Measurements from ENCODE around the gene TP53RK.

Gene TP53RK
- 10.6 to 13.3 reads per million in 2 donors for total RNA-seq

GRCh38 chr20:46689082-46689753, at the start of gene TP53RK:
Gene TP53RK (minus strand): TSS chr20:46689444. CDS start chr20:46689414, 30 bp downstream.
- peak; percentile 75 to 98 (median 95) for DNase-seq

GRCh38 chr20:46735436-46735835, 46.2 kb upstream of the TP53RK start:
- no peak for DNase-seq

GRCh38 chr20:46731770-46732169, 42.5 kb upstream of the TP53RK start:
- DNase-seq, result no peak

GRCh38 chr20:46725186-46726165, 36.2 kb upstream of the TP53RK start:
- DNase-seq, result no peak

- no peak for DNase-seq
These were observed 35.2 kb upstream of the TP53RK start for GRCh38 chr20:46724343-46724959.

- no peak for DNase-seq
These were observed 33.8 kb upstream of the TP53RK start for GRCh38 chr20:46723039-46723438.

GRCh38 chr20:46722450-46722849, 33.2 kb upstream of the TP53RK start:
- DNase-seq, result no peak

GRCh38 chr20:46721476-46721875, 32.2 kb upstream of the TP53RK start:
- no peak for DNase-seq

GRCh38 chr20:46720776-46721425, 31.7 kb upstream of the TP53RK start:
- no peak for DNase-seq

- DNase-seq, result no peak
These were observed 30.8 kb upstream of the TP53RK start for GRCh38 chr20:46720019-46720418.

GRCh38 chr20:46717818-46718541, 28.7 kb upstream of the TP53RK start:
- DNase-seq, result no peak

GRCh38 chr20:46715292-46715756, 26.1 kb upstream of the TP53RK start:
- DNase-seq, result no peak

- no peak for DNase-seq
These were observed 25.0 kb upstream of the TP53RK start for GRCh38 chr20:46713957-46714834.

GRCh38 chr20:46712056-46712636, 22.9 kb upstream of the TP53RK start:
- no peak for DNase-seq

- DNase-seq, result no peak
These were observed 21.1 kb upstream of the TP53RK start for GRCh38 chr20:46710153-46710913.

- no peak for DNase-seq
These were observed 20.4 kb upstream of the TP53RK start, which contains the start of gene SLC2A10 for GRCh38 chr20:46709459-46710152. Gene SLC2A10 (plus strand): TSS chr20:46709649. CDS start chr20:46709737, 88 bp downstream.

GRCh38 chr20:46709055-46709458, 19.8 kb upstream of the TP53RK start:
- no peak for DNase-seq

- DNase-seq, result no peak
These were observed 19.1 kb upstream of the TP53RK start for GRCh38 chr20:46708172-46708860.
